HG03280 (cell line): Measurements from ENCODE around the gene PRRX2.
"Not testable (repeated sequence)": the region's sequence is repeated elsewhere in the genome, so short reads cannot be mapped to it uniquely, and the experiment has no call there.

ENCODE experiments used
- ATAC-seq: cut with Tn5 transposase; IDR thresholded peaks from one replicate; pipeline ENCODE4 v1.9.1; 2021; ENCODE audit warnings: mild to moderate bottlenecking, moderate library complexity; ENCODE audit not compliant: unreplicated experiment

PRRX2 gene

DNA sequence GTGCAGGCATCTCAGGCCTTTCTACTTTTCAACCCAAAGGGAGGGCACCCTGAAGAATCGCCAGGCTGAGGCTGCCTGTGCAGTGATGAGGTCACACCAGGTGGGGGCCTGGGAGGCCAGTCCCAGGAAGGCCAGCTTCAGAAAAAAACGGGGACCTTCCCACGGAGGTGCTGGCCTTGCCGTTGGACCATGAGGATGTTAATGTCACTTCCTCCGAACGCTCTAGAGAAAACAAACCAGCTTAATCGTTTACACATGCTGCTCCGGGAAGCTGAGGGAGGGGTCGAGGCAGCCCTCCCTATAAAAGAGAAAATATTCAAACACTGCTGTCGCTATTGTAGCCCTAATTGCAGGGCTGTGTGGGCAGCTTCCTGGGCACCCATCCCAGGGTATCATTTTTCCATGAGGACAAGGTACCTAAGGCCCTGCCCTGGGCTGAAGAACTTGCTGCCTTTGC, 60.4 kb downstream of the PRRX2 start:
- ATAC-seq = no peak

DNA sequence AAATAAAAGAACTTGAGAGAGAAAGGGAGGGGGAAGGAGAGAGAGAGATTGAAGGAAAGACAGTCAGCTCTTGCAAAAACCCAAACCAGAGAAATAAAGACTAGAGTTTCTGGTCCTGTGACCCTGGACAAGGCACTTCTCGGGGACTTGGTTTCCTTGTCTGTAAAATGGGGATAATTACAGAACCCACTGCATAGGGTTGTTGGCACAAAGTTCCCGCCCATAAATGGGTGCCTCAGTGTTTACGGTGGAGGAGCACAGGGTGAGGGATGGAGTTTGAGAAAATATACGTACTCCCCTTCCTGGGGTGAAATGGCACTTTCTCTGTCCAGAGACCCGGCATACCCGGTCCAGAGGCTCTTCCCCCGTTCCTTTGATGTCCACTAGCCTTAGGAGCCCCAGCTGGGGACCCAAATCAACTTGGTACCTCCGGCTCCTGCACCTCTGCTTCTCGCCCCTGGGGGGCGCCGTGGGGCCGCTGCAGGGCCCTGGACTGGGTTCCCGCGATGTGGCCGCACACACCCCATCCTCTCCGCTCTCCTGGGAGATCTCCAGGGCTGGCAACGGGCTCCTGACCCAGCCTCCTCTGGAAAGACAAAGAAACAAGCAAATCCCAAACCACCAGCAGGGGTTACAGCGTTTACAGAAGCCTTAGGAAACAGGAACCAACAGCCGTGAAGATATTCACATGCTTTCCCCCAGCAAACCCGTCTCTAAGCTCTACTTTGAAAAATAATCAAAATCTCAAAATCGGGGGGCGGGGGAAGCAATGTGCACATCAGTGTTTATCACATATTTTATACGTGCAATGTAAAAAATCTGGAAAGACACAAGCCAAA, 61.1 kb downstream of the PRRX2 start:
- no peak for ATAC-seq

DNA sequence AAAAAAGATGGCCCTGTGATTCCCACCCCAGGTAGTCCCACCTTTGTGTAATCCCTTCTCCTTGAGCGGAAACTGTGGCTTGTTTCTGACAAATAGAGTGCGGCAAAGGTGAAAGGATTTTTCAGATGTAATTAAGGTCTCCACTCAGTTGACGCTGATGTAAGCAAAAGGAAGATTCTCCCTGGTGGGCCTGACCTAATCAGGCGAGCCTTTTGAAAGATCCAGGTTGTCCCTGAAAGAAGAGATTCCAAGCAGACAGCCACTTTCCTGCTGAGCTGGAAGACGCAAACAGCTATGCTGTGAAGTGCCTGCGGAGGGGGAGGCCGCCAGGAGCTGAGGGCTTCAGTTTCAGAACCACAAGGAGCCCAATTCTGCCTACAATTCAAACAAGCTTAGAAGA, 63.3 kb downstream of the PRRX2 start:
- no peak for ATAC-seq

DNA sequence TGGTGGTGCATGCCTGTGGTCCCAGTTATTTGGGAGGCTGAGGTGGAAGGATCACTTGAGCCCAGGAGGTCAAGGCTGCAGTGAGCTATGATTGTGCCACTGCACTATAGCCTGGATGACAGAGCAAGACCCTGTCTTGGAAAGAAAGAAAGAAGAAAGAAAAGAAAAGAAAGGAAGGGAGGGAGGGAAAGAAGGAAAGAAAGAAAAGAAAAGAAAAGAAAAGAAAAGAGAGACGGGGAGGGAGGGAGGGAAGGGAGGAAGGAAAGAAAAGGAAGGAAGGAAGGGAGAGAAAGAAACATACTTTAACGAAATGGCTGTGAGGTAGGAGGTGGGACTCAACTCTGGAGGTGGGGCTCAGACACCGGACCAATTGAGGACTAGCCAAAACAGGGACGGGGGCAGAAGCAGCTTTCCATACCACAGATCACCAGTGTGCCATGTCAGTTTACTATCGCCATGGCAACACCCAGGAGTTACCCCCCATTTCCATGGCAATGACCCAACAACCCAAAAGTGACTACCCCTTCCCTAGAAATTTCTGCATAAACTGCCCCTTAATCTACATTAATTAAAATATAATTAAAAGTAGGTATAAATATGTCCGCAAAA, 66.1 kb downstream of the PRRX2 start:
- ATAC-seq = no peak

DNA sequence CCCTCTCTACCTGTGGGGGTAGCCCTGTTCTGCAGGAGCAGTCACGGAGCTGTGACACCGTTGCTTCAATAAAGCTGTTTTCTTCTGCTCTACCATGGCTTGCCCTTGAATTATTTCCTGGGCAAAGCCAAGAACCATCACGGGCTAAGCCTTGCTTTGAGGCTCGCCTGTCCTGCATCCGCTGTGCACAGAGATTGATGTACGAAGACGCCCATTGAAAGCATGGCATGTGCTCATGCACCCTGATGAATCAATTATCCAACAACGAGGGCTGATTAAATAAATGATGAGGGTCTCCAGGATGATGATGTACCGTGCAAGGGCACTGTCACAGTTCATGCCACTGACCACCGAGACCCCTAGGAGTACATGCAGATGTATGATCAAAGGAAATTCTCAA, 66.7 kb downstream of the PRRX2 start:
- no peak for ATAC-seq

DNA sequence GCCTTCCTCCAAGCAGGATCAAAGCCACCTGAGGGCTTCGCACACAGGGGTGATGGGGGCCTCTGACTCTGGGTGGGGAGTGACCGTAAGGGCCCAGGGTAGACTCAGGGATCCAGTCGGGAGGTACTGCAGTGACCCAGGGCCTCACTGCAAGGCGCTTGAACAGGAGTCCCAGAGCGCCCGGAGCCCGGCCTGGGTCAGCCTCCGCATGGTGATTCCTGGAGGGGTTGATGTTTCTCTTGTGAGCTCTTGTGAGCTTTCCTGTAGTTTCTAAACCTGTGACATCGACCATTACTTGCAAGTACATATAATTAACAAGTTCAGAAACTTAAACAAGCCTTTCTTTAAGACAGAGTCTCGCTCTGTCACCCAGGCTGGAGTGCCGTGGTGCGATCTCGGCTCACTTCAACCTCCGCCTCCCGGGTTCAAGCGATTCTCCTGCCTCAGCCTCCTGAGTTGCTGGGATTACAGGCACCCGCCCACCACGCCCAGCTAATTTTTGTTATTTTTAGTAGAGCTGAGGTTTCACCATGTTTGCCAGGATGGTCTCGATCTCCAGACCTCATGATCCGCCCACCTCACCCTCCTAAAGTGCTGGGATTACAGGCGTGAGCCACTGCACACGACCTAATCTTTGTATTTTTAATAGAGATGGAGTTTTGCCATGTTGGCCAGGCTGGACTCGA, 67.6 kb downstream of the PRRX2 start:
- ATAC-seq = no peak

DNA sequence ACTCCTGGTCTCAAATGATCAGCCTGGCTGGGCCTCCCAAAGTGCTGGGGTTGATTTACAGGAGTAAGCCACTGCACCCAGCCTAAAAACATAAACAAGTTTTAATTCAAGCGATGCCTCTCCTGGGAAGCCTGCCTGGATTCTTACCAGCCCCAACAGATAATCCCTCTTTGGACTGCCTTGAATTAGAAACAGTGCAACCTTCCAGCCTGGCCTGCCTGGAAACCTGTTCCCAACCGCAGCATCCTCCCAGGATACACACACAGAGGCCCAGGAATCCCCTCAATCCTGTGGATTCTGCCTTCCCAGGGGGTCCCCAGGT, 68.1 kb downstream of the PRRX2 start:
- ATAC-seq = no peak

DNA sequence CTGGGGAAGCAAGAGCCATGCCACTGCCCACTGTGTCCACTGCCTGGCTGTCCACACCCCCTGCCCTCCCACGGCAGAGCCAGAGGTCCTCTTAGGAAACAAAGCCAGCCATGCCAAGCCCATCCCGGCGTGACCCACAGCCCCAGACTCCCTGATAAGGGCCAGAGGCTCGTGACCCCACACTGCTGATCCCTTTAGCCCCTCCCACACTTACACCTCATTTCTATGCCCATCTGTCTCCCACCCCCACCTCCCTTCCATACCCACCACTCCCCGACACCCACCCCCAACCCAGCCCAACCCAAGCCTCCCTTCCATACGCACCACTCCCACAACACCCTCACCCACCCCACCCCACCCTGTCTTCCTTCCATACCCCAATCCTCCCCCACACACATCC, 70.1 kb downstream of the PRRX2 start:
- ATAC-seq = no peak

DNA sequence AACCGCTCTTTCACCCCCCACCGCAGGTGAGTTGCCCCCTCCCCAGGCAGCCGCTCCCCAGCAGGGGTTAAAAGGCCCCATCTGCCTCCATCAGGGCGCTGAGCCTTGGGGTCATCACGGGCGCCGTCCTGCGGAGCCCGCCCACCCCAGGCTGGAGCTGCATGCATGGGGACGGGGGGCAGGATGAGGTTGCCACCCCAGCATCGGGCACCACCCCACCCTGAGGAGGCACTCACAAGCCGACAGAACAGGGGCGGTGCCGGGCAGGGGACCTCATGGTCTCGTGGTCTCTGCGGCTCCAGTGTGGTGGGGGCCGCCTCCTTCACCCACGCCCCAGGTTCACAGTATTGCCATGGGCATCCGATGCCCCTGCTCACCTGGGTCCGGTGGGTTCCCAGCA, 70.9 kb downstream of the PRRX2 start:
- ATAC-seq = no peak

DNA sequence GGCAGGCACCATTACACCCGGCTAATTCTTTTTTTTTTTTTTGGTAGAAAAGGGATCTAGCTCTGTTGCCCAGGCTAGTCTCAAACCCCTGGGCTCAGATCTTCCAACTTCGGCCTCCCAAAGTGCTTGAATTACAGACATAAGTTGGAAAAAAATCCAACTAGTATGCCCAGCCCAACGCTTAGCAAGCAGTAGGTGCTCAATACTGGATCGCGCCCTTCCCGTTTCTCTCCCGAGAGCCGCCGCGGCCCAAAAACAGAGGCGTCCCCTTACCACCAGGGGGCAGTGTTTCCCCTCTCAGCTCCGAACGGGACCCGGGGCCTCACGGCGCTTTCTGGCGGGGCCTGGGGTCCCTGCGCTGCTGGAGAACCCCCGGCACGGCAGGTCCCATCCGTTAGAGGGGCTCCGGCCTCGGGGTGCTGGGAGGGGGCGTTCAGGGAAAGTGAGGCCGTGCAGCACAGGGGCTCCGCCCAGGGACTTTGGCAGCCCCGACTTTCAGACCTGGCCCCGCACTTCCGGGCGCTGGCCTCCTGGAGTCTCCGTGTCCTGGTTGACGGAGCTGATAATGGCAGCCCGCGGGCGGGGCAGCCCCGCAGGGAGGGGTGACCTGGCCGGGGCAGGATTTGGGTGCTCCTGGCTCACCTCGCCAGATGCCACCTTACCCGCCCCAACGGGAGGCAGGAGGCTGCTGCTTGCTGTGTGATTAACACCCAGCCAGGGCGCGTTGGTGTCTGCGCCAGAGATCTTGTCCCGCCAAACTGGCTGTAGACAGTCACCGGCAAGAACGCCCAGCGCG, 72.2 kb downstream of the PRRX2 start:
- ATAC-seq = peak; percentile 78

DNA sequence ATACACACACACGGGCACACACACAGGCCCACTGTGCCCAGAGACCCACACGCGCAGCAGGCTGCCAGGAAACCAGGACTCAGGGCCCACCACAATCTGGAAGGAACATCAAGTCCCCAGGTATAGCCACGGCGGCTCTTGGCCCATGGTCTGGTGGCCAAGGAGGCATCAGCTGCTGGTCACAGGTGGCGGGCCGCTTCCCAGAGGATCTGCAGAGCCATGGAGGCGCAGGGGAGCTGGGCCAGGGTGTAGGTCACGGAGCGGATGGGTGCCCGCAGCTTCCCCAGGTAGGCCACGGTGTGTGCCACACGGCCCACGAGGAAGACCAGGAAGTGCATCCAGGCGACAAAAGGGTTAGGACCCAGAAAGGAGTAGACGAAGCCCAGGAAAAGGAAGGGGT, 74.0 kb downstream of the PRRX2 start:
- no peak for ATAC-seq

DNA sequence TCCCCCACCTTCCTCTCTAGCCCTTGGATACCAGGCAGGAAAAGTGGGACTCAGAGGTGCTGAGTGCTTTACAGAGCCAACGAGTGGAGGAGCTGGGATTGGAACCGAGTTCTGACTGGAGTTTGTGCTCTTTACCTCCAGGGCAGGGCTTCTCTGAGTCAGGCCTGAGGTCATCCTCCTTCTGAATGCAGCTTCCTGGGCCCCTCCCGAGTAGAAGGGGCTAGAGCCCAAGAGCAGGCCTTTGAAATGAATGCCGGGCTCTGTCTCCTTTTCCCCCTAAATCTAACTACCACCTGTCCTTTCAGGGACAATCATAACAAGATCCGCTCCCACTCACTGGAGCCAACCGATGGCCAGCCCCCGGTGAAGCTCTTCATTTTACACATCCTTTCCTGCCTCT, 74.7 kb downstream of the PRRX2 start:
- ATAC-seq = no peak

DNA sequence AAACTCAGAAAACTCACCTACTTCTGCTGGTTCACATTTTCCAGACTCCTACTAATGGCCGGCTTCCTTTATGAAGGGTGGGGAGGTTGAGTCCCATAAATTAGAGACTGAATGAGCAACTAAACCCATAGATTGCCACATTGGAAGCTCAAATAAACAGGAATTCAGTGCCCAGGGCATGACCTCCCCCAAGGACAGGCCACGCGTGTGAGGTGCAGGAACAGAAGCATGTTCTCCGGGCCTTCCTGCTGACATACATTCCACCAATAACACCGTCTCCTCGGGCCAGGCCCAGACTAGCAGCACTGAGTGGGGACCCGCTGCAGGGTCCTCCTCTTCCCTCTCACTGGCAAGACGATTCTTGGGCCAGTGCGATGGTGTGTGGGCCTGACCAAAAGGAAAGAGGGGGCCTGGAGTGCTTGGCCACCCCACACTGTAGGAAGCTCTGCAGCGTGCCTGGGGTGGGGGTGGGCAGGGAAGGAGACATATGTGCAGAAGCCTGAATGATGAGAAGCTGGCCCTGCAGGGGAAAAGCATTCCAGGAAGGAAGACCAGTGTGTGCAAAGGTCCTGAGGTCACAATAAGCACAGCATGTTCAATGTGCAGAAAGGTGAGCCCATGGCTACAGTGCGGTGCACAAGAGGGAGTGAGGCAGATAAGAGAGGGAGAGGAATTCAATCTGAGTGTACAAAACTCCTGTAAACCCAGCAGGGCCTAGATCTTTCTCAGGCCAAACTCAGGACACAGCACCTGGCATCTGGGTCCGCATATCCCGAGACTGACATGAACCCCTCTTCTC, 75.4 kb downstream of the PRRX2 start:
- no peak for ATAC-seq

DNA sequence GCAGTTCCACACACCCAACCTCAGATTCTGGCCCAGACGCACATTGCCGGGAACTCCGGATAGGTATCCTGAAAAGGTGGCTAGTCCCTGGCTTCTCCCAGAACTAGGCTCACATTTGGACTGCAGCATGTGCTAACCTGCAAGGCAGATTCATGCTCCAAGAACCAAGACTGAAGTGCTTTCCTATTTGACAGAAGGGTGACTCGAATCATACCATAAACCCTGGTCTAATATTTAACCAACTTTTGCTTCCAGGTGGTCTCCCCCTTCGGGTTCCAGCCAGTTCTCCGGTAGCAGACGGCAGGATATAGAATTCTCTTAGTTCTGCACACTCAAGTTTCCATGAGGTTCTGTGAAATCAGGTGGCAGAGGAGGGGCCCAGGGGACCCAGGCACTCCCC, 79.8 kb downstream of the PRRX2 start:
- ATAC-seq = no peak

DNA sequence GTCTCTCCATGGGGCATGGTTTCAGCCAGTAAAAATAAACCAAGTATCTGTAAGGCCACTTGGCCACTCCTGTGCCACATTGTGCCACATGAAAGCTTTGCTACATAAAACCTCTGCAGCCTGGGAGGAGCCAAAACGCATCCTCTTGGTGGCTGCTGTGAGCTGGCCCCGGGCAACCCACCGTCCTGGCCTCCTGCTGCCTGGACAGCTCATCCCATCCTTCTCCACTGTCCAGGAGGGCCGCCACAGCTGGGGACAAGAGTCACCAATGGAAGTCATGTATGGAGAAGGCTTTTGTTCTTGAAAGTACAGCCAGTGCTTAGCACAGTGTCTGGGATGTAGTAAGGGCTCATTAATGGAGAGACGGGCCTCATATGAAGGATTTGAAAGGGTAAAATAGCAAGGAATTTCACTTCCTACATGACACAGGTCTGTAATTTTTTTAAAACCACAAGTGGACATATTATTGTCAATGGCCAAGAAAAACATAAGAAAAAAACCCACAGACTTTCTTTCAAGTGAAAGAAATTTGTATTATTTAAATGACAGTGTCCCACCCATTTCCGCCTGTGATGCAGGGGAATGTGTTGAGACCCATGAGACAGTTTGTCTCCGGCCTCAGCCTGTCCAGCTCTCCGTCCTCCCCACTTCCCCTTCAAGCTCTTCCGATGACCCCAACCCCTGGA, 80.8 kb downstream of the PRRX2 start:
- no peak for ATAC-seq

DNA sequence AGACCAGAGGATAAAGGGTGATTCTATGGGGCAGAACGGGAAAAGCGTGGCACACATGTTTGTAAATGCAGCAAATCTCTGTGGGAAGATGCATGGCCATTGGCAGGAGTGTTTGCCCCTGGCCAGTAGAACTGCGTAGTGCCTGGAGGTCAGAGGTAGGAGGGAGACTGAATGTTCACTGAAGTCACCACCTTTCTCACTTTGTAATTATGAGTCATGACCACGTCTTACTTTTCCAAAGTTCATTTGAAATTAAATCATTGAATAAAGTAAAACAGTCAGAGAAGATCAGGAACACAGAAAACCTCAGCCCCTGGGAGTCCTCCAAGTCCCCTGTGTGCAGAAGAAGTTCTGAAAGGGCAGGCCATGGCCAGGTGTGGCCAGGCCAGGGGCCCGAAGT, 82.8 kb downstream of the PRRX2 start:
- ATAC-seq = no peak

DNA sequence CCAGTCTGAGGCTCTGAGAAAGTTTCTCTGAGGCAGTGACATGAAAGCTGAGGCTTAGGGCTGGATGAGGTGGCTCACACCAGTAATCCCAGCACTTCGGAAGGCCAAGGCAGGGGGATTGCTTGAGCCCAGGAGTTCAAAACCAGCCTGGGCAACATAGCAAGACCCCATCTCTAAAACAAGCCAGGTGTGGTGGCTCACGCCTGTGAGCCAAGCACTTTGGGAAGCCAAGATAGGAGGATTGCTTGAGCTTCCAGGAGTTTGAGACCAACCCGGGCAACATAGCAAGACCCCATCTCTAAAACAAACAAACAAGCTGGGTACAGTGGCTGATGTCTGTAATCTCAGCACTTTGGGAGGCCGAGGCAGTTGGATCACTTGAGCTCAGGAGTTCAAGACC, 83.6 kb downstream of the PRRX2 start:
- not testable (repeated sequence) for ATAC-seq

DNA sequence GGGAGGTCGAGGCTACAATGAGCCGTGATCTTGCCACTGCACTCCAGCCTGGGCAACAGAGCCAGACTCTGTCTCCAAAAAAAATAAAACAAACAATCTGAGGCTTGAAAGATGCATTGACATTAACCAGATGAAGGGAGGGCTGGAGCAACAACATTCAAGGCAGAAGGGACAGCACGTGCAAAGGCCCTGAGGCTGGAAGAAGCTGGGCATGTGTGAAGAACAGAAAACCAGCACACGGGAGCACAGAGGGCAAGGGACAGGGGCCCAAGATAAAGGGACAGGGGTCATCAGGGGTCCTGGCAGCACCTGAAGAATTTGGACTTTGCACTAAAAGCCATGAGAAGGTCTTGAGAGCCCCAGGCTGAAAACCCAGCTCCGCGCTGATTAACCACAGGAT, 84.1 kb downstream of the PRRX2 start:
- no peak for ATAC-seq

DNA sequence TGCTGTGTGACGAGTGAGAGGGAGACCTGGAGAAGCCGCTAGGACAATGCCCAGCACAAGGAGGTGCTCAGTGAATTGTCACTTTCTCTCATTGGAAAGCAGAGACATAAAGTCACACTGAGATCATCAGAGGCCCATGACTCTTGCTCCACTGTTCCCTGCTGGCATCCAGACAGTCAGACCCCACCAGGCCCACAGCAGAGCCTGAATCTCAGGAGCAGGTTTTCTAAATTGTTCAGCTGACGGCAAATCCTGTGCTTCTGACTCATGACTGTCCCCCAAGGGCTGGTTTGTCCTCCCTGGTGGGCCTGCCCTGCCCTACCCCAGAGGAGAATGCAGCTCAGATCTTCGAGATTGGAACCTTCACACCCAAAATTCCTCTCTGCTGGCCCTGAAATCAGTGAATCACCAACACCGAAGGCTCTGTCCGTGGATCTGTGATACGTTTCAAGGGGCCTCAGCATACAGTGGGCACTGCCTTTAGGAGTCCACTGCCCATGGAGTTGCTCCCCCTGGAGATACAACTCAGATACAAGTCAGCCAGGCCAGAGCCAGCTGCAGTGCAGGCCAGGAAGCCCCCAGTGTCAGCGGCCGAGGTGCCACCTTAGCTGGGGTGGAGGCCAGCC, 84.7 kb downstream of the PRRX2 start:
- no peak for ATAC-seq
